PC-9 (cell line): ENCODE data around the gene RSPH1. TPM values are rescaled to one million over a fixed set of nuclear protein-coding genes. Genes with fewer than 3 reads are reported as not detected.

Experiments
- BruUV-seq: library from RNA; stranded (reverse); fragments of 400-500 nt; replicated peaks from 2 replicates; lab custom pipeline; 2021; lab: Mats Ljungman, UMichigan
- CTCF ChIA-PET: fragments of 300-600 bp; sonication (Branson Sonifier 250); formaldehyde crosslinking; loops from one replicate; lab custom pipeline; 2022; ENCODE audit warnings: antibody characterized with exemption; lab: Charles Lee
- POLR2A ChIA-PET: fragments of 300-600 bp; sonication (Branson Sonifier 250); formaldehyde crosslinking; loops from one replicate; lab custom pipeline; 2022; ENCODE audit warnings: antibody characterized with exemption; ENCODE audit not compliant: unreplicated experiment; lab: Charles Lee
- DNase-seq, 2 experiments: peaks; one replicate each; pipeline versions ENCODE4 v3.0.0 to v3.0.0-alpha.2; 2015 to 2022; ENCODE audit warnings: mixed read lengths in 1 of 2
- H2AFZ ChIP-seq: fragments of 200-600 bp; sonication (generic); 2 replicates; pipeline ENCODE4 v1.8.1; 2017; ENCODE audit warnings: antibody characterized with exemption
- H3F3A ChIP-seq: fragments of 200-600 bp; sonication (generic); 2 replicates; pipeline ENCODE4 v1.8.1; 2017; ENCODE audit warnings: antibody characterized with exemption, mild to moderate bottlenecking, low read depth; ENCODE audit not compliant: insufficient read depth
- H3K27ac ChIP-seq: fragments of 200-600 bp; sonication (generic); 2 replicates; pipeline ENCODE4 v1.6.1; 2016; ENCODE audit warnings: mixed run types
- H3K27me3 ChIP-seq: fragments of 200-600 bp; sonication (generic); 2 replicates; pipeline ENCODE4 v1.6.1; 2016; ENCODE audit warnings: low read depth, mixed run types; ENCODE audit not compliant: insufficient read depth
- H3K36me3 ChIP-seq: fragments of 200-600 bp; sonication (generic); 2 replicates; pipeline ENCODE4 v1.6.1; 2016; ENCODE audit warnings: low read depth, mixed run types
- H3K4me1 ChIP-seq: fragments of 200-600 bp; sonication (generic); replicated peaks from 2 replicates; pipeline ENCODE4 v1.6.1; 2016; ENCODE audit warnings: mixed run types; ENCODE audit not compliant: insufficient read depth
- H3K4me2 ChIP-seq: fragments of 200-600 bp; sonication (generic); 2 replicates; pipeline ENCODE4 v1.6.1; 2017; ENCODE audit warnings: mixed run types
- H3K4me3 ChIP-seq: fragments of 200-600 bp; sonication (generic); 2 replicates; pipeline ENCODE4 v1.6.1; 2016; ENCODE audit warnings: mixed run types
- H3K79me2 ChIP-seq: fragments of 200-600 bp; sonication (generic); 2 replicates; pipeline ENCODE4 v1.6.1; 2017; ENCODE audit warnings: low read depth, mixed run types
- H3K9me2 ChIP-seq: fragments of 200-600 bp; sonication (generic); 2 replicates; pipeline ENCODE4 v1.8.1; 2017; ENCODE audit warnings: mild to moderate bottlenecking; ENCODE audit not compliant: insufficient read depth
- H3K9me3 ChIP-seq: fragments of 200-600 bp; sonication (generic); 2 replicates; pipeline ENCODE4 v1.8.1; 2016; ENCODE audit warnings: low read depth; ENCODE audit not compliant: insufficient read depth
- H4K20me1 ChIP-seq: fragments of 200-600 bp; sonication (generic); 2 replicates; pipeline ENCODE4 v1.8.1; 2017; ENCODE audit not compliant: insufficient read depth
- CTCF ChIP-seq: fragments of 200-600 bp; sonication (generic); conservative IDR thresholded peaks from 2 replicates; pipeline ENCODE4 v1.6.1; 2017; ENCODE audit warnings: mixed run types, antibody characterized with exemption, mild to moderate bottlenecking, moderate library complexity
- EZH2 ChIP-seq: fragments of 200-600 bp; sonication (generic); IDR thresholded peaks from 2 replicates; pipeline ENCODE4 v1.8.0; 2017; ENCODE audit warnings: antibody characterized with exemption, low read depth
- intact Hi-C: fragments of 100-400 bp; cut with micrococcal nuclease; formaldehyde crosslinking; loops from one replicate; pipeline ENCODE4 v1.10.0; 2022; ENCODE audit not compliant: unreplicated experiment
- total RNA-seq: library from RNA; stranded (reverse); gene quantifications from 2 replicates; pipeline ENCODE4 v1.2.3, GENCODE V29; 2021

Gene RSPH1
- total RNA-seq, 1 experiment from 2014 or later, result 8.0 TPM

GRCh38 chr21:42535602-42536171 is 39.7 kb upstream of the RSPH1 start:
- Histone ChIP-seq H3K27ac (no peak overlapping the region), H3F3A (no peaks in the 10 kb centered on the region), H3K4me3 (no peak overlapping the region), H3K36me3 (no peaks in the 10 kb centered on the region; the same call in 1 of the 2 replicates), H4K20me1 (no peaks in the 10 kb centered on the region), H3K4me2 (no peak overlapping the region), H3K27me3 (no peaks in the 10 kb centered on the region), H2AFZ (no peak overlapping the region), H3K4me1 (no peaks in the 10 kb centered on the region), H3K79me2 (no peaks in the 10 kb centered on the region), H3K9me3 (no peaks in the 10 kb centered on the region), H3K9me2 (no peaks in the 10 kb centered on the region)
- no peak for DNase-seq
- CTCF ChIA-PET, result no interaction called here
- no TSS peak for BruUV-seq
- intact Hi-C loops, result no loop called here
- POLR2A ChIA-PET, result no interaction called here
- TF ChIP-seq EZH2 (no peak), CTCF (no peak)

GRCh38 chr21:42534421-42535378 is 38.7 kb upstream of the RSPH1 start:
- no peak for DNase-seq
- TF ChIP-seq EZH2, result no peak
- TF ChIP-seq CTCF, result no peak
- Histone ChIP-seq H3K4me2 (no peak overlapping the region), H3K9me3 (no peaks in the 10 kb centered on the region), H3K4me3 (no peak overlapping the region), H4K20me1 (no peaks in the 10 kb centered on the region), H3K27me3 (no peaks in the 10 kb centered on the region), H2AFZ (no peak overlapping the region), H3K9me2 (no peaks in the 10 kb centered on the region), H3K27ac (no peak overlapping the region), H3K4me1 (no peaks in the 10 kb centered on the region), H3K36me3 (no peaks in the 10 kb centered on the region; the same call in 1 of the 2 replicates), H3F3A (no peaks in the 10 kb centered on the region), H3K79me2 (no peaks in the 10 kb centered on the region)
- POLR2A ChIA-PET, result no interaction called here
- CTCF ChIA-PET, result no interaction called here
- BruUV-seq, result no TSS peak
- intact Hi-C loops, result no loop called here

- intact Hi-C loops, result no loop called here
- no TSS peak for BruUV-seq
- H3K4me1 ChIP-seq, result no peaks in the 10 kb centered on the region
- no peaks in the 10 kb centered on the region for H3K9me3 ChIP-seq
- no peak overlapping the region for H2AFZ ChIP-seq
- no peaks in the 10 kb centered on the region for H4K20me1 ChIP-seq
- H3K36me3 ChIP-seq, result no peaks in the 10 kb centered on the region
- TF ChIP-seq EZH2 (no peak), CTCF (no peak)
- ChIA-PET CTCF (no interaction called here), POLR2A (no interaction called here)
- no peak overlapping the region for H3K27ac ChIP-seq
- no peaks in the 10 kb centered on the region for H3F3A ChIP-seq
- H3K79me2 ChIP-seq, result no peaks in the 10 kb centered on the region
- no peaks in the 10 kb centered on the region for H3K27me3 ChIP-seq
- no peak for DNase-seq
- no peak overlapping the region for H3K4me2 ChIP-seq
- H3K9me2 ChIP-seq, result no peaks in the 10 kb centered on the region
- no peak overlapping the region for H3K4me3 ChIP-seq
Observed at GRCh38 chr21:42533963-42534355, 37.9 kb upstream of the RSPH1 start.
